Sigmoid colon (tissue), 7 donors: ENCODE data around the gene MAP3K20. TPM values are rescaled to one million over a fixed set of nuclear protein-coding genes. Genes with fewer than 3 reads are reported as not detected.

Experiments used
- DNase-seq: peaks from one replicate; pipeline ENCODE4 v3.0.0-alpha.2; 2019
- H3K27ac ChIP-seq, 4 donors: fragments of 200-600 bp; sonication (generic); one replicate each; pipeline ENCODE4 v1.5.1; 2016 to 2019; ENCODE audit warnings: mild to moderate bottlenecking in 1 of 4
- H3K27me3 ChIP-seq, 3 donors: fragments of 200-600 bp; sonication (generic); one replicate each; pipeline ENCODE4 v1.5.1; 2019; ENCODE audit warnings: mild to moderate bottlenecking in 1 of 3
- H3K36me3 ChIP-seq, 4 donors: fragments of 200-600 bp; sonication (generic); one replicate each; pipeline ENCODE4 v1.5.1; 2016 to 2019
- H3K4me1 ChIP-seq, 4 donors: fragments of 200-600 bp; sonication (generic); one replicate each; pipeline ENCODE4 v1.5.1; 2017 to 2019
- H3K4me3 ChIP-seq, 4 donors: fragments of 200-600 bp; sonication (generic); one replicate each; pipeline ENCODE4 v1.5.1; 2017 to 2019; ENCODE audit warnings: mild to moderate bottlenecking in 2 of 4, moderate library complexity in 1 of 4
- H3K9me3 ChIP-seq, 4 donors: fragments of 200-600 bp in 3 of 4; sonication (generic) in 3 of 4; one replicate each; pipeline versions ENCODE4 v1.5.1 to v1.6.1; 2013 to 2019
- EP300 ChIP-seq, 4 donors: sonication (generic); formaldehyde crosslinking; IDR thresholded peaks; one replicate each; pipeline ENCODE4 v1.6.1; 2017; ENCODE audit warnings: antibody characterized with exemption in 4 of 4
- POLR2A ChIP-seq, 2 donors: fragments of 450-650 bp; IDR thresholded peaks; one replicate each; pipeline ENCODE4 v1.6.1; 2016; ENCODE audit warnings: antibody characterized with exemption in 2 of 2, mild to moderate bottlenecking in 2 of 2, moderate library complexity in 2 of 2
- POLR2AphosphoS5 ChIP-seq, 4 donors: sonication (generic); formaldehyde crosslinking; IDR thresholded peaks; one replicate each; pipeline ENCODE4 v1.6.1; 2017; ENCODE audit warnings: antibody characterized with exemption in 4 of 4
- WGBS, 2 donors: extraction: QIAGEN DNeasy Blood & Tissue Kit; methylation state at CpG; one replicate each; pipeline ENCODE4 v1.1.7; 2013; 5-methylcytosine and 5-hydroxymethylcytosine counted together
- intact Hi-C: fragments of 100-400 bp; cut with DNase I; formaldehyde crosslinking; loops from one replicate; pipeline ENCODE4 v1.15.1; 2023
- polyA plus RNA-seq, 3 donors: library from polyadenylated mRNA; stranded (reverse); fragments of 200-250 nt; gene quantifications; one replicate each; pipeline ENCODE4 v1.2.3, GENCODE V29; 2013
- total RNA-seq, 4 donors: library from RNA; depleted of rRNA; stranded (reverse); fragments of >200 nt; gene quantifications; one replicate each; pipeline ENCODE4 v1.1.0, GENCODE V29; 2016
- TF ChIP-seq, protein P1 (sequence below), 4 experiments: fragments of 450-650 bp in 3 of 4; fragments of 200-600 bp in 1 of 4; IDR thresholded peaks; one replicate each; pipeline ENCODE4 v1.5.1; 2016 to 2019; ENCODE audit warnings: antibody characterized with exemption in 4 of 4, mild to moderate bottlenecking in 3 of 4, moderate library complexity in 2 of 4
- donor health status: healthy with polysubstance abuse.
- donor health status: Bipolar disorder and iron deficiency.
- donor health status: healthy.

MAP3K20 gene
- total and polyA plus RNA-seq, 7 donors: 6.2 to 255 (median 189) TPM

DNA sequence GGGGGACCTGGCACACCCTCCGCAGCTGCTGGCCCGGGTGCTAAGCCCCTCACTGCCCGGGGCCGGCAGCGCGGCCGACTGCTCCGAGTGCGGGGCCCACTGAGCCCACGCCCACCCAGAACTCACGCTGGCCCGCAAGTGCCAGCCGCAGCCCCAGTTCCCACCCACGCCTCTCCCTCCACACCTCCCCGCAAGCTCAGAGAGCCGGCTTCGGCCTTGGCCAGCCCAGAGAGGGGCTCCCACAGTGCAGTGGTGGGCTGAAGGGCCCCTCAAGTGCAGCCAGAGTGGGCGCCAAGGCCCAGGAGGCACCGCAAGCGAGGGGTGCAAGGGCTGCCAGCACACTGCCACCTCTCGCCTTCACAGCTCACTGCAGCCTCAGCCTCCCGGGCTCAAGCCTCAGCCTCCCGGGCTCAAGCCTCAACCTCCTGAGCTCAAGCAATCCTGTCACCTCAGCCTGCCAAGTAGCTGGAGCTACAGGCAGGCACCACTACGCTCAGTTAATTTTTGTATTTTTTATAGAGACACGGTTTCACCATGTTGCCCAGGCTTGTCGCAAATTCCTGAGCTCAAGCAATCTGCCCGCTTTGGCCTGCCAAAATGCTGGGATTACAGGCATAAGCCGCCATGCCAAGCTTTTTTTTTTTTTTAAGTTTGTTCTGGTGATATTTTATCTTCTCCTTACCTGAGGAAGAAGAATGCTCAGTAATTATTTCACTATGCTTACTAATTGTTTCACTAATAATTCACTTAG, 207.3 kb downstream of the MAP3K20 start:
- Histone ChIP-seq H3K9me3 (no peaks in the 10 kb centered on the region), H3K36me3 (no peaks in the 10 kb centered on the region), H3K4me1 (peaks cover 0 to 4% (median 0%) of the 10 kb centered on the region in 4 donors), H3K27me3 (no peaks in the 10 kb centered on the region), H3K27ac (no peak overlapping the region), H3K4me3 (no peak overlapping the region)
- whole genome bisulfite sequencing, 2 donors: 93 to 94% methylated on average over 28 of the region's 28 CpGs
- TF ChIP-seq EP300 (IDR thresholded peaks at IDR 0.05) (no peak), POLR2AphosphoS5 (IDR thresholded peaks at IDR 0.05) (no peak), POLR2A (IDR thresholded peaks at IDR 0.05) (no peak)
- TF ChIP-seq, protein P1, sequence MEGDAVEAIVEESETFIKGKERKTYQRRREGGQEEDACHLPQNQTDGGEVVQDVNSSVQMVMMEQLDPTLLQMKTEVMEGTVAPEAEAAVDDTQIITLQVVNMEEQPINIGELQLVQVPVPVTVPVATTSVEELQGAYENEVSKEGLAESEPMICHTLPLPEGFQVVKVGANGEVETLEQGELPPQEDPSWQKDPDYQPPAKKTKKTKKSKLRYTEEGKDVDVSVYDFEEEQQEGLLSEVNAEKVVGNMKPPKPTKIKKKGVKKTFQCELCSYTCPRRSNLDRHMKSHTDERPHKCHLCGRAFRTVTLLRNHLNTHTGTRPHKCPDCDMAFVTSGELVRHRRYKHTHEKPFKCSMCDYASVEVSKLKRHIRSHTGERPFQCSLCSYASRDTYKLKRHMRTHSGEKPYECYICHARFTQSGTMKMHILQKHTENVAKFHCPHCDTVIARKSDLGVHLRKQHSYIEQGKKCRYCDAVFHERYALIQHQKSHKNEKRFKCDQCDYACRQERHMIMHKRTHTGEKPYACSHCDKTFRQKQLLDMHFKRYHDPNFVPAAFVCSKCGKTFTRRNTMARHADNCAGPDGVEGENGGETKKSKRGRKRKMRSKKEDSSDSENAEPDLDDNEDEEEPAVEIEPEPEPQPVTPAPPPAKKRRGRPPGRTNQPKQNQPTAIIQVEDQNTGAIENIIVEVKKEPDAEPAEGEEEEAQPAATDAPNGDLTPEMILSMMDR (IDR thresholded peaks at IDR 0.05): no peak
- no peak for DNase-seq
- intact Hi-C loops: no loop called here

DNA sequence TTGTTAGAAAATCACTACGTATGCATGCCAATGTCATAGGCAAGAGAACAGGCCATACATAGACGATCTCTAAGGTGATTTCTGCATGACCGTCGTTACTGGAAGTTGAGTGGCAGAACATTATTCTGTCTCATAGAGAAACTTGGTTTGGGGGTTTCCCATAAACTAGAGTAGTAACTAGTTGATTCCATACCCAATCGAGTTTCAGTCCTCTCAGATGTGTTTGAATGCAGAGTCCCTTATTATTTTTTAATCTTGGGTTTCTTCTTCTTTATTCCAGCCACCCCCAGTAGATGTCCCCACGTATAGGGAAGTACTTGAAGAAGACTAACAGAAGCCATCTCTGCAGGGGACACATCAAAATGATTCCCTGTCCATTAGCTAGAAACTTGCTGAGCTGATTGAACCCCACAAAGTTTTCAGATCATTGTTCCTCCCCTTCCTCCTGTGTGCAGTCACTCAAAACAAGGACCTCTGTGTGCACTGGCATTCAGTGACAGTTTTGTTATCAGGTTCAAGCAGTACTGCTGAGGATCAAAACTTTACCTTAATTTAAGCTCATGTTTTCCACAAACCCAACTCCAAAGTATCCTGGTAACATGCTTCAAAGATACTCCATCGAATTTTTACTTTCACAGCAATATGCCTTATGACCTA, 210.6 kb downstream of the MAP3K20 start:
- Histone ChIP-seq H3K36me3 (no peaks in the 10 kb centered on the region), H3K4me1 (peaks cover 0 to 7% (median 0%) of the 10 kb centered on the region in 4 donors), H3K27me3 (no peaks in the 10 kb centered on the region), H3K27ac (no peak overlapping the region), H3K4me3 (no peak overlapping the region), H3K9me3 (no peaks in the 10 kb centered on the region)
- intact Hi-C loops: no loop called here
- no peak for DNase-seq
- TF ChIP-seq, protein P1 (IDR thresholded peaks at IDR 0.05): no peak
- no peak for TF ChIP-seq EP300 (IDR thresholded peaks at IDR 0.05)
- TF ChIP-seq POLR2A (IDR thresholded peaks at IDR 0.05): no peak
- TF ChIP-seq POLR2AphosphoS5 (IDR thresholded peaks at IDR 0.05): no peak
- 68 to 75% methylated on average over 7 of the region's 7 CpGs for WGBS, 2 donors

DNA sequence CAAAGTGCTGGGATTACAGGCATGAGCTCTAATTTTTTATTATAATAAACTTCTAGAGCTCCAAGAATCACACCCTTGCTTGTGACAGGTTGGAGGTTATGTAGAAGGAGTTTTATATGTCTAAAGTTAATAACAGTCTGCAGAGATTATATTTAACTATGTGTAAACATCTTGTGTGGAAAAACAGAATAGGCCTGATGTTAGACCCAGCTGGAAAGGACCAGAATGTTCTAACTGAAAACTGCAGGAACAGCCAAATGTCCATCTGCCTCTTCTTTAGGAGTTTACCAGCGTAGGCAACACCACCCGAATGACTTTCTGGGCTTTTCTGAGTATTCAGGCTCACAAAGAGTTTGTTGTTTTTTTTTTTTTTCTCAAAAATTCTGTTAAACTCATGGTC, 211.9 kb downstream of the MAP3K20 start:
- Histone ChIP-seq H3K4me3 (no peak overlapping the region), H3K36me3 (no peaks in the 10 kb centered on the region), H3K4me1 (peaks cover 0 to 7% (median 0%) of the 10 kb centered on the region in 4 donors), H3K27me3 (no peaks in the 10 kb centered on the region), H3K27ac (peak overlapping the region in 2 of 4 donors; percentile 54 to 56), H3K9me3 (no peaks in the 10 kb centered on the region)
- intact Hi-C loops: no loop called here
- DNase-seq: no peak
- WGBS, 2 donors: 10 to 49% methylated on average over 2 of the region's 2 CpGs
- TF ChIP-seq EP300 (IDR thresholded peaks at IDR 0.05): peak in 1 of 4 donors; percentile 51
- TF ChIP-seq POLR2AphosphoS5 (IDR thresholded peaks at IDR 0.05): no peak

DNA sequence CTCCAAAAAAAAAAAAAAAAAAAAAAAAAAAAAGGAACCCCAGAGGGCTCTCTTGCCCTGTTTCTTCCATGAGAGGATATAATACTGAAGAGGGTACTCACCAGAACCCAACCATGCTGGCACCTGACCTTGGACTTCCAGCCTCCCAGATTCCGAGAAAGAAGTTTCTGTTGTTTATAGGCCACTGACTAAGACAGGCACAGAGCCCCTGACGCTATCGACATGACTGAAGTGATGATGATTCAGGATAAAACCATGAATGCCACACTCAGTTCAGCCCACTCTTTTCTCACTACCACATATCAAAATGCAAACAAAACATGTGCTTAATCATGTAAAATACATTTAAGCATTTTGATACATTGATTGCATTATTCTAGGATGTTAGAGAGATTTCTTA, 212.9 kb downstream of the MAP3K20 start:
- TF ChIP-seq POLR2AphosphoS5 (IDR thresholded peaks at IDR 0.05): no peak
- TF ChIP-seq POLR2A (IDR thresholded peaks at IDR 0.05): no peak
- Histone ChIP-seq H3K9me3 (no peaks in the 10 kb centered on the region), H3K36me3 (no peaks in the 10 kb centered on the region), H3K4me1 (peaks cover 0 to 7% (median 0%) of the 10 kb centered on the region in 4 donors), H3K27me3 (no peaks in the 10 kb centered on the region), H3K27ac (peak overlapping the region in 1 of 4 donors; percentile 54), H3K4me3 (no peak overlapping the region)
- no peak for DNase-seq
- intact Hi-C loops: no loop called here
- WGBS, 2 donors: 85 to 86% methylated on average over 3 of the region's 3 CpGs

DNA sequence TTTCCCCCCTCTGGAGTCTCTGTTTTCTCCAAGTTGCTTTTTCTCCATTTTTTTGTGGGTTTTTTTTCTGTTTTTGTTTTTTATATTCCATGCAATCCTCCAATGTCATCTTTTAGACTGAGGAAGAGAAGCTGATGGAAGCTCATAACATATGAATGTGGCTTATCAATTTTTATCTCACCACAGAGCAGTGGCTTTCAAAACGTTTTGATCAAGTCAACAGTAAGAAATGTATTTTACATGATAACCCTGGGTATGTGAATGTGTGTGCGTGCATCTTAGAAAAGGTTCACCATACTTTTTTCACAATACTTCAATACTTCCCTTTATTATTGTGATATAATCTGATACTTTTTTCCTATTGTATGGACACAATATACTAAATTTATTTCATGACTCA, 214.4 kb downstream of the MAP3K20 start:
- no peak for DNase-seq
- Histone ChIP-seq H3K36me3 (no peaks in the 10 kb centered on the region), H3K4me1 (peaks cover 0 to 7% (median 0%) of the 10 kb centered on the region in 4 donors), H3K27ac (no peak overlapping the region), H3K27me3 (no peaks in the 10 kb centered on the region), H3K4me3 (no peak overlapping the region), H3K9me3 (no peaks in the 10 kb centered on the region)
- TF ChIP-seq, protein P1 (IDR thresholded peaks at IDR 0.05): no peak
- no peak for TF ChIP-seq EP300 (IDR thresholded peaks at IDR 0.05)
- TF ChIP-seq POLR2AphosphoS5 (IDR thresholded peaks at IDR 0.05): no peak
- TF ChIP-seq POLR2A (IDR thresholded peaks at IDR 0.05): no peak
- 61 to 75% methylated on average over 2 of the region's 2 CpGs for WGBS, 2 donors
- intact Hi-C loops: no loop called here
